Measurements from ENCODE around the gene ERFL. TPM values are rescaled to one million over a fixed set of nuclear protein-coding genes. Genes with fewer than 3 reads are reported as not detected.

Gene ERFL
- total RNA-seq, 2 experiments from 2014 or later = 1.6 to 6.8 TPM

GRCh38 chr19:41926028-41926762, 2.1 kb downstream of the ERFL start:
- intact Hi-C loops (cut with micrococcal nuclease; ENCODE audit: unreplicated experiment) = no loop called here
- no TSS peak for BruUV-seq (replicated peaks)
- Histone ChIP-seq H3K4me1 (ENCODE audit: insufficient read depth, low read length, poor library complexity, severe bottlenecking) (peaks cover 53% of the 10 kb centered on the region), H3K27ac (ENCODE audit: low read depth, low read length, poor library complexity, severe bottlenecking) (no peak overlapping the region), H3K79me2 (ENCODE audit: insufficient read depth, low read depth, low read length) (no peaks in the 10 kb centered on the region), H3K4me2 (ENCODE audit: low read length) (no peak overlapping the region), H3K9me2 (ENCODE audit: insufficient read depth, low read length) (no peaks in the 10 kb centered on the region), H3K9me3 (ENCODE audit: low read length) (no peaks in the 10 kb centered on the region), H3K4me3 (ENCODE audit: low read depth, low read length, poor library complexity, severe bottlenecking) (no peak overlapping the region), H4K20me1 (ENCODE audit: insufficient read depth, low read length) (no peaks in the 10 kb centered on the region), H2AFZ (ENCODE audit: low read length) (no peak overlapping the region), H3K36me3 (ENCODE audit: insufficient read depth, low read length) (0 out of 2 replicates have a peak, but pooled peaks cover 2% of the 10 kb centered on the region)
- ChIA-PET POLR2A (no interaction called here), CTCF (ENCODE audit: unreplicated experiment) (no interaction called here)
- no peak for DNase-seq (ENCODE audit: low spot score)
- TF ChIP-seq, protein P1, sequence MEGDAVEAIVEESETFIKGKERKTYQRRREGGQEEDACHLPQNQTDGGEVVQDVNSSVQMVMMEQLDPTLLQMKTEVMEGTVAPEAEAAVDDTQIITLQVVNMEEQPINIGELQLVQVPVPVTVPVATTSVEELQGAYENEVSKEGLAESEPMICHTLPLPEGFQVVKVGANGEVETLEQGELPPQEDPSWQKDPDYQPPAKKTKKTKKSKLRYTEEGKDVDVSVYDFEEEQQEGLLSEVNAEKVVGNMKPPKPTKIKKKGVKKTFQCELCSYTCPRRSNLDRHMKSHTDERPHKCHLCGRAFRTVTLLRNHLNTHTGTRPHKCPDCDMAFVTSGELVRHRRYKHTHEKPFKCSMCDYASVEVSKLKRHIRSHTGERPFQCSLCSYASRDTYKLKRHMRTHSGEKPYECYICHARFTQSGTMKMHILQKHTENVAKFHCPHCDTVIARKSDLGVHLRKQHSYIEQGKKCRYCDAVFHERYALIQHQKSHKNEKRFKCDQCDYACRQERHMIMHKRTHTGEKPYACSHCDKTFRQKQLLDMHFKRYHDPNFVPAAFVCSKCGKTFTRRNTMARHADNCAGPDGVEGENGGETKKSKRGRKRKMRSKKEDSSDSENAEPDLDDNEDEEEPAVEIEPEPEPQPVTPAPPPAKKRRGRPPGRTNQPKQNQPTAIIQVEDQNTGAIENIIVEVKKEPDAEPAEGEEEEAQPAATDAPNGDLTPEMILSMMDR (conservative IDR thresholded peaks at IDR 0.05; ENCODE audit: low read length) = no peak
- TF ChIP-seq EZH2phosphoT487 (IDR thresholded peaks at IDR 0.05; ENCODE audit: borderline replicate concordance, low read depth, low read length) = no peak

DNA sequence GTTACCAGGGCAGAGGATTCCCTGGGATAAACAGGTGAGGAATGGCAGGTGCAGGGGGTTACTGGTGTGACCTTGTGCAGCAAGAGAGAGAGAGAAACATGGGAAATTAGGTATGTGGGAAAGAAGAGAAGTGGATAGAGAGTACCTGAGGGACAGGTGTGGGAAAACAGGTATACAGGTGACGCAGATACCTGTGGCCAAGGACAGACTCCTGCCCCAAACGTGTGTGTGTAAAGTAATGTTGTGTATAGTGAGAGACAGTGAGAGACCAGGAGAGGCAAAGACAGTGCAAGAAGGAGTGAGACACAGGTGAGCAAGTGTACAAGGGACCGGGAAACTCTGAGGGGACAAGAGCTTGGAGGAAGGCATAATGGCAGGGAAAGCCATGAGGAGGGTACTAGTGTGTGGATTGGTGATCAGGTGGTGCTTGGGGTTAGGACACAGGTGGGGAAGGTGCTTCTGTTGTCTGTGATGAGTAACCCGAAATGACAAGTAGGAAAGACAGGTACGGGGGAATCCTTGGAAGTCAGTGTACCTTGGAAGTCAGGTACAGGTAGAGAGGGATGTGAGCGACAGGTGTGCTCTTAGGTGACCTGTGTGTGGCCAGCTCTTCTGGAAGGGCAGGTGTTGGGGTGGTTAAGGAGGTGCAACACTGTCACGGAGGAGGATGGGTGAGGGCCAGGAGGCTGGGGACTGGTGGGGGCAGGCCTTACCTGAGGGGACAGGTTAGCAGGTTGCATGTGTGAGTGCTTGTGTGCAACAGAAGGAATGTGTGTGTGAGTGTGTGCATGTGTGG, 2.8 kb downstream of the ERFL start:
- Histone ChIP-seq H3K9me3 (ENCODE audit: low read length) (no peaks in the 10 kb centered on the region), H3K4me2 (ENCODE audit: low read length) (no peak overlapping the region), H3K27ac (ENCODE audit: low read depth, low read length, poor library complexity, severe bottlenecking) (no peak overlapping the region), H3K79me2 (ENCODE audit: insufficient read depth, low read depth, low read length) (no peaks in the 10 kb centered on the region), H3K36me3 (ENCODE audit: insufficient read depth, low read length) (0 out of 2 replicates have a peak, but pooled peaks cover 2% of the 10 kb centered on the region), H3K4me3 (ENCODE audit: low read depth, low read length, poor library complexity, severe bottlenecking) (no peak overlapping the region), H2AFZ (ENCODE audit: low read length) (no peak overlapping the region), H3K4me1 (ENCODE audit: insufficient read depth, low read length, poor library complexity, severe bottlenecking) (peaks cover 49% of the 10 kb centered on the region), H3K9me2 (ENCODE audit: insufficient read depth, low read length) (no peaks in the 10 kb centered on the region), H4K20me1 (ENCODE audit: insufficient read depth, low read length) (no peaks in the 10 kb centered on the region)
- DNase-seq (ENCODE audit: low spot score) = no peak
- no peak for TF ChIP-seq EZH2phosphoT487 (IDR thresholded peaks at IDR 0.05; ENCODE audit: borderline replicate concordance, low read depth, low read length)
- TF ChIP-seq, protein P1 (conservative IDR thresholded peaks at IDR 0.05; ENCODE audit: low read length) = no peak
- intact Hi-C loops (cut with micrococcal nuclease; ENCODE audit: unreplicated experiment) = no loop called here
- ChIA-PET POLR2A (no interaction called here), CTCF (ENCODE audit: unreplicated experiment) (no interaction called here)
- BruUV-seq (replicated peaks) = no TSS peak

Measured in OCI-LY7 (cell line).